Neural cell (in vitro differentiated cells): ENCODE results near the gene C1orf146. TPM values are rescaled to one million over a fixed set of nuclear protein-coding genes. Genes with fewer than 3 reads are reported as not detected.

Source experiments
- H2AFZ ChIP-seq: fragments of 200-600, 300-800 bp; sonication (generic), shearing (Covaris generic); 2 replicates; pipeline ENCODE4 v1.6.0; 2014; ENCODE audit warnings: low read depth, mild to moderate bottlenecking, antibody characterized with exemption, low read length, moderate library complexity
- H3F3A ChIP-seq: fragments of 200-600 bp; shearing (Covaris generic); 2 replicates; pipeline ENCODE4 v1.6.1; 2016; ENCODE audit warnings: mild to moderate bottlenecking, moderate library complexity, mixed read lengths, antibody characterized with exemption, low read length; ENCODE audit not compliant: insufficient read depth, poor library complexity, severe bottlenecking
- H3K27ac ChIP-seq: fragments of 200-600, 300-800 bp; sonication (generic), shearing (Covaris generic); 2 replicates; pipeline ENCODE4 v1.5.1; 2014; ENCODE audit warnings: mild to moderate bottlenecking, low read length, moderate library complexity
- H3K27me3 ChIP-seq: fragments of 300-800, 200-600 bp; sonication (generic), shearing (Covaris generic); 2 replicates; pipeline ENCODE4 v1.6.0; 2014; ENCODE audit warnings: mild to moderate bottlenecking, low read depth, low read length, moderate library complexity; ENCODE audit not compliant: insufficient read depth
- H3K36me3 ChIP-seq: fragments of 300-800, 200-600 bp; sonication (generic), shearing (Covaris generic); 2 replicates; pipeline ENCODE4 v1.5.1; 2014; ENCODE audit warnings: mild to moderate bottlenecking, antibody characterized with exemption, low read length, moderate library complexity; ENCODE audit not compliant: insufficient read depth
- H3K4me2 ChIP-seq: fragments of 300-800, 200-600 bp; sonication (generic), shearing (Covaris generic); 2 replicates; pipeline ENCODE4 v1.6.0; 2014; ENCODE audit warnings: mild to moderate bottlenecking, low read length
- H3K4me3 ChIP-seq: fragments of 300-800, 200-600 bp; sonication (generic), shearing (Covaris generic); 2 replicates; pipeline ENCODE4 v1.5.1; 2014; ENCODE audit warnings: mild to moderate bottlenecking, low read length, moderate library complexity
- H3K79me2 ChIP-seq: fragments of 200-600 bp; shearing (Covaris generic); replicated peaks from 2 replicates; pipeline ENCODE4 v1.6.0; 2014; ENCODE audit warnings: mild to moderate bottlenecking, low read length, moderate library complexity; ENCODE audit not compliant: insufficient read depth
- H3K9ac ChIP-seq: fragments of 300-800, 200-600 bp; sonication (generic), shearing (Covaris generic); 2 replicates; pipeline ENCODE4 v1.6.1; 2016; ENCODE audit warnings: mild to moderate bottlenecking, low read length, mixed read lengths
- H3K9me2 ChIP-seq: fragments of 200-600 bp; shearing (Covaris generic); 2 replicates; pipeline ENCODE4 v1.6.1; 2016; ENCODE audit warnings: mild to moderate bottlenecking, low read length, mixed read lengths; ENCODE audit not compliant: insufficient read depth
- H3K9me3 ChIP-seq: fragments of 200-600, 300-800 bp; sonication (generic), shearing (Covaris generic); 2 replicates; pipeline ENCODE4 v1.6.1; 2016; ENCODE audit warnings: mild to moderate bottlenecking, mixed run types, low read length, moderate library complexity, mixed read lengths
- H4K20me1 ChIP-seq: fragments of 200-600 bp; shearing (Covaris generic); 2 replicates; pipeline ENCODE4 v1.6.1; 2016; ENCODE audit warnings: mild to moderate bottlenecking, mixed run types; ENCODE audit not compliant: insufficient read depth
- EP300 ChIP-seq: fragments of 450-650 bp; conservative IDR thresholded peaks from 2 replicates; pipeline ENCODE4 v1.6.1; 2014; ENCODE audit warnings: antibody characterized with exemption, mild to moderate bottlenecking, moderate library complexity; ENCODE audit not compliant: poor library complexity, severe bottlenecking
- EZH2 ChIP-seq: fragments of 200-600, 300-800 bp; shearing (Covaris generic), sonication (generic); IDR thresholded peaks from 2 replicates; pipeline ENCODE4 v1.6.1; 2014; ENCODE audit warnings: antibody characterized with exemption, low read length, borderline replicate concordance, mild to moderate bottlenecking; ENCODE audit not compliant: insufficient read depth, poor library complexity, severe bottlenecking
- MXI1 ChIP-seq: fragments of 450-650 bp; conservative IDR thresholded peaks from 2 replicates; pipeline ENCODE4 v1.6.1; 2014; ENCODE audit warnings: antibody characterized with exemption, mild to moderate bottlenecking; ENCODE audit not compliant: poor library complexity, severe bottlenecking
- POLR2AphosphoS5 ChIP-seq: IDR thresholded peaks from 2 replicates; pipeline ENCODE4 v1.6.1; 2012
- RAD21 ChIP-seq: fragments of 450-650 bp; conservative IDR thresholded peaks from 2 replicates; pipeline ENCODE4 v1.6.1; 2014; ENCODE audit warnings: antibody characterized with exemption, mild to moderate bottlenecking, moderate library complexity
- SMC3 ChIP-seq: fragments of 450-650 bp; conservative IDR thresholded peaks from 2 replicates; pipeline ENCODE4 v1.6.1; 2014; ENCODE audit warnings: antibody characterized with exemption, mild to moderate bottlenecking, moderate library complexity; ENCODE audit not compliant: poor library complexity
- TAF1 ChIP-seq: IDR thresholded peaks from 2 replicates; pipeline ENCODE4 v1.6.1; 2012; ENCODE audit warnings: low read depth
- polyA plus RNA-seq: library from polyadenylated mRNA; depleted of rRNA; stranded (reverse); fragments of >200 nt; gene quantifications from 2 replicates; pipeline ENCODE4 v1.2.3, GENCODE V29; 2014
- TF ChIP-seq, protein P1 (sequence below): IDR thresholded peaks from 2 replicates; pipeline ENCODE4 v1.6.1; 2012; ENCODE audit warnings: borderline replicate concordance
- TF ChIP-seq, protein P2 (sequence below): fragments of 450-650 bp; IDR thresholded peaks from 2 replicates; pipeline ENCODE4 v1.5.1; 2014; ENCODE audit warnings: antibody characterized with exemption, mild to moderate bottlenecking, moderate library complexity; ENCODE audit not compliant: poor library complexity, severe bottlenecking

C1orf146 gene
- polyA plus RNA-seq, 1 donor from 2014 or later, result not detected

DNA sequence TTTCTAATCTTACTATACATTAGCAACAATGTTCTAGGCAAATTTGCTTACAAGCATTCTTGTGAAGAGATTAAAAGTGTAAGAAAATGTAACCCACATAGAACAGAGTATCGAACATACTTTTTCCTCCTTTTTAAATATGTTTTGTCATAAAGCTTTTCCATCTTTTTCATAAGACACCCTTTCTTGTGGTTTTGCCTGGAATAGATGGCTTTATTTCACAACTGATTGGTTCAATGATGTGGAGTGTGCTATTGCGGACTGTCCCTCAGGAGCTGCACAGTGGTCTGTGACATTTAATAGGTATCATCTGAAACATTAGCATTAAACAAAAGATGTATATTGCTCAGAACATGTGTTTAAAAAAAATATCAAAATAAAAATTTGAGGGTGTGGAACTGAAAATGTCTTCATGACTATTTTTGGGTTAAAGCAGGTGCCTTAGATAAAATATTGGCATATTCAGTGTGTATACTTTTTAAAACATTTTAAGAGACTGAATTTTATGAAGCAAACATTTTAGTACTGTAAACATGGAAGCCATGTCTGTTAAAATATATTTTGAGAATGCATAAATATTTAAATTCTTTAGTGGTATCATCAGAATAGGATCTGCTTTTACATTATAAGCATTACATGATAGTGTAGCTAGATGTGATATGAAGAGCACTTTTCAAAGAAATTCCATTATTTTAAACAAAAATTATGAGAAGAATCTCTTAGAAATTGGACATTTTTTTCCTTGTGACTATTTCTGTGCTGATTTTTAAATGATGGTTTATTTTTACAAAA lies 48.3 kb upstream of the C1orf146 start:
- no peaks in the 10 kb centered on the region for H3K9me3 ChIP-seq
- no peaks in the 10 kb centered on the region for H3K27me3 ChIP-seq
- H3K79me2 ChIP-seq, result peaks cover 53% of the 10 kb centered on the region
- H3F3A ChIP-seq, result no peaks in the 10 kb centered on the region
- TF ChIP-seq POLR2AphosphoS5 (no peak), SMC3 (no peak), EP300 (no peak)
- TF ChIP-seq, protein P1, sequence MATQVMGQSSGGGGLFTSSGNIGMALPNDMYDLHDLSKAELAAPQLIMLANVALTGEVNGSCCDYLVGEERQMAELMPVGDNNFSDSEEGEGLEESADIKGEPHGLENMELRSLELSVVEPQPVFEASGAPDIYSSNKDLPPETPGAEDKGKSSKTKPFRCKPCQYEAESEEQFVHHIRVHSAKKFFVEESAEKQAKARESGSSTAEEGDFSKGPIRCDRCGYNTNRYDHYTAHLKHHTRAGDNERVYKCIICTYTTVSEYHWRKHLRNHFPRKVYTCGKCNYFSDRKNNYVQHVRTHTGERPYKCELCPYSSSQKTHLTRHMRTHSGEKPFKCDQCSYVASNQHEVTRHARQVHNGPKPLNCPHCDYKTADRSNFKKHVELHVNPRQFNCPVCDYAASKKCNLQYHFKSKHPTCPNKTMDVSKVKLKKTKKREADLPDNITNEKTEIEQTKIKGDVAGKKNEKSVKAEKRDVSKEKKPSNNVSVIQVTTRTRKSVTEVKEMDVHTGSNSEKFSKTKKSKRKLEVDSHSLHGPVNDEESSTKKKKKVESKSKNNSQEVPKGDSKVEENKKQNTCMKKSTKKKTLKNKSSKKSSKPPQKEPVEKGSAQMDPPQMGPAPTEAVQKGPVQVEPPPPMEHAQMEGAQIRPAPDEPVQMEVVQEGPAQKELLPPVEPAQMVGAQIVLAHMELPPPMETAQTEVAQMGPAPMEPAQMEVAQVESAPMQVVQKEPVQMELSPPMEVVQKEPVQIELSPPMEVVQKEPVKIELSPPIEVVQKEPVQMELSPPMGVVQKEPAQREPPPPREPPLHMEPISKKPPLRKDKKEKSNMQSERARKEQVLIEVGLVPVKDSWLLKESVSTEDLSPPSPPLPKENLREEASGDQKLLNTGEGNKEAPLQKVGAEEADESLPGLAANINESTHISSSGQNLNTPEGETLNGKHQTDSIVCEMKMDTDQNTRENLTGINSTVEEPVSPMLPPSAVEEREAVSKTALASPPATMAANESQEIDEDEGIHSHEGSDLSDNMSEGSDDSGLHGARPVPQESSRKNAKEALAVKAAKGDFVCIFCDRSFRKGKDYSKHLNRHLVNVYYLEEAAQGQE, result peak; percentile 2
- H3K9me2 ChIP-seq, result no peaks in the 10 kb centered on the region
- peak overlapping the region; percentile 82 for H3K9ac ChIP-seq
- peak overlapping the region; percentile 70 for H3K4me3 ChIP-seq
- peak overlapping the region; percentile 97 for H3K27ac ChIP-seq
- H3K4me2 ChIP-seq, result peak overlapping the region; percentile 68
- H4K20me1 ChIP-seq, result no peaks in the 10 kb centered on the region
- peak overlapping the region; percentile 46 for H2AFZ ChIP-seq
- no peaks in the 10 kb centered on the region for H3K36me3 ChIP-seq

DNA sequence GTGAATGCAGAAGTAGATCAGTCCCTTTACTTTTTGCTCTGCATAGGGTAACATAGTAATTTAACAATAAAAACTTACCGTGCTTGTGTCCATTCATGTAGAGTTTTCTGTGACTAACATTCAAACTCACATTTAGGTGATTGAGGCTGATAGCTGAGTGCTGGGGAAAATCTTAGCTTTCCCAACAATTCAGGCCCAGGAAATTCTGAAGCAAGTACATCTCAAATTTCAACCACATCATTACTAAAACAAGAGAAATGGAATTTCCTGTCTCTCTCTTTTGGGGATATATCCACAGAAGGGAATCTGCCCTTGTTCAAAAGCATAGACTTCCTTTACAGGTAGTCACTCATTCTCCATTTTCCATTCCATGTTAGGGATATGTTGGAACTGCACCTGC lies 33.1 kb upstream of the C1orf146 start:
- no peak overlapping the region for H3K9ac ChIP-seq
- H3K9me2 ChIP-seq, result no peaks in the 10 kb centered on the region
- no peaks in the 10 kb centered on the region for H4K20me1 ChIP-seq
- no peak overlapping the region for H2AFZ ChIP-seq
- H3K4me3 ChIP-seq, result no peak overlapping the region
- TF ChIP-seq TAF1, result no peak
- TF ChIP-seq EP300, result no peak
- no peak for TF ChIP-seq POLR2AphosphoS5
- no peak for TF ChIP-seq RAD21
- TF ChIP-seq, protein P2, sequence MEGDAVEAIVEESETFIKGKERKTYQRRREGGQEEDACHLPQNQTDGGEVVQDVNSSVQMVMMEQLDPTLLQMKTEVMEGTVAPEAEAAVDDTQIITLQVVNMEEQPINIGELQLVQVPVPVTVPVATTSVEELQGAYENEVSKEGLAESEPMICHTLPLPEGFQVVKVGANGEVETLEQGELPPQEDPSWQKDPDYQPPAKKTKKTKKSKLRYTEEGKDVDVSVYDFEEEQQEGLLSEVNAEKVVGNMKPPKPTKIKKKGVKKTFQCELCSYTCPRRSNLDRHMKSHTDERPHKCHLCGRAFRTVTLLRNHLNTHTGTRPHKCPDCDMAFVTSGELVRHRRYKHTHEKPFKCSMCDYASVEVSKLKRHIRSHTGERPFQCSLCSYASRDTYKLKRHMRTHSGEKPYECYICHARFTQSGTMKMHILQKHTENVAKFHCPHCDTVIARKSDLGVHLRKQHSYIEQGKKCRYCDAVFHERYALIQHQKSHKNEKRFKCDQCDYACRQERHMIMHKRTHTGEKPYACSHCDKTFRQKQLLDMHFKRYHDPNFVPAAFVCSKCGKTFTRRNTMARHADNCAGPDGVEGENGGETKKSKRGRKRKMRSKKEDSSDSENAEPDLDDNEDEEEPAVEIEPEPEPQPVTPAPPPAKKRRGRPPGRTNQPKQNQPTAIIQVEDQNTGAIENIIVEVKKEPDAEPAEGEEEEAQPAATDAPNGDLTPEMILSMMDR, result no peak
- TF ChIP-seq EZH2, result no peak
- TF ChIP-seq, protein P1, result no peak
- no peak for TF ChIP-seq SMC3
- TF ChIP-seq MXI1, result no peak
- no peak overlapping the region for H3K27ac ChIP-seq
- no peaks in the 10 kb centered on the region for H3K27me3 ChIP-seq
- H3K4me2 ChIP-seq, result no peak overlapping the region
- no peaks in the 10 kb centered on the region for H3K79me2 ChIP-seq
- no peaks in the 10 kb centered on the region for H3F3A ChIP-seq
- H3K9me3 ChIP-seq, result no peaks in the 10 kb centered on the region
- H3K36me3 ChIP-seq, result peaks cover 19% of the 10 kb centered on the region
